ENCODE measurements around the gene POLR1E.

Gene POLR1E

GRCh38 chr9:37443566-37443965 lies 42.2 kb upstream of the POLR1E start:
- no peak for TF ChIP-seq CTCF (IDR thresholded peaks at IDR 0.05)

DNA sequence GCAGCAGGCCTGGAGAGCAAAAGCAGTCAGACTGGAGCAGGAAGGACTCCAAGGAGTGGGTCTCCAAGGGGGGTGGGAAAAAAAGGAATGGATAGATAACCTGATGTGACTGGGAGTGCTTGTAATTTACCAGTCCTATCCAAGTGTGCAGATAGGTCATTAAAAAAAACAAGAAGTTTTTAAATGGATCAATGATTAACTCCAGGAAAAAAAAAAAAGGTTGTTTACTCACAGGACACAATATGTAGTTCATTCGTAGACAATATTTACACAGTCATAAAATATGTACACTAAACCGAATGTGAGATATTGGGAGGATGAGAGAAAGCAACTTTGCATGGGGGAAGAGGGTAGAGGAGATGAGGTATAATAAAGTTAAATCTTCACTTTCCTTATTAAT lies 40.9 kb upstream of the POLR1E start:
- TF ChIP-seq CTCF (IDR thresholded peaks at IDR 0.05): no peak

- no peak for TF ChIP-seq CTCF (IDR thresholded peaks at IDR 0.05)
Measured at GRCh38 chr9:37445832-37446231, 39.9 kb upstream of the POLR1E start.

DNA sequence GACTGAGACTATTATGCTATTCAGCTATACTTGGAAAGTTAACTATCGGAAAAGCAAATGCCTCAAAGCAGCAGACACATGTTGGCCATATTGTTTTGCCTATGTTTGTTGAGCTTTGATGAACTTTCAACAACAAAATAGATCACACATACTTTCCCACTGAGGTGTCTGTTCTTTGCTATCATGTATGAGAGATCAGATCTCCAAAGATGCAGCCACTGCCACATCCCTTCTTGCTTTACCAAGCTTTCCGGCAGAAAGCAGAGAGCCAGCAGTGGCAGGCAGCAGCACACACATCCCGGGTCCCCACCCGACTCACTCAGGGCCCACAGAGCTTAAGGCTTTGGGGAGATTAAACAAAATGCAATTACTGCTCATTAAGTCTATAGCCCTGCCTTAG lies 39.3 kb upstream of the POLR1E start:
- TF ChIP-seq CTCF (IDR thresholded peaks at IDR 0.05): no peak

DNA sequence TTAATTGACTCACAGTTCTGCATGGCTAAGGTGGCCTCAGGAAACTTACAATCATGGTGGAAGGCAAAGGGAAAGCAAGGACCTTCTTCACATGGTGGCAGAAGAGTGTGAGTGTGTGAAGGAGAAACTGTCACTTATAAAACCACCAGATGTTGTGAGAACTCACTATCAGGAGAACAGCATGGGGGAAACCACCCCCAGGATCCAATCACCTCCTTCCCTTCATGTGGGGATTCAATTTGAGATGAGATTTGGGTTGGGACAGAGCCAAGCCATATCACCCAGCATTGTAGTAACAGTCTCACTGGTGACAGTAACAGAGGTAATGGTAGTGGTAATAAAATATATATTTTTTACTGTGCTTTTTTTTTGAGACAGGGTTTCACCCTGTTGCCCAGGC lies 38.6 kb upstream of the POLR1E start:
- TF ChIP-seq CTCF (IDR thresholded peaks at IDR 0.05): no peak

GRCh38 chr9:37449862-37450632 lies 35.7 kb upstream of the POLR1E start:
- TF ChIP-seq CTCF (IDR thresholded peaks at IDR 0.05): no peak

GRCh38 chr9:37451628-37452027 lies 34.1 kb upstream of the POLR1E start:
- TF ChIP-seq CTCF (IDR thresholded peaks at IDR 0.05): no peak

DNA sequence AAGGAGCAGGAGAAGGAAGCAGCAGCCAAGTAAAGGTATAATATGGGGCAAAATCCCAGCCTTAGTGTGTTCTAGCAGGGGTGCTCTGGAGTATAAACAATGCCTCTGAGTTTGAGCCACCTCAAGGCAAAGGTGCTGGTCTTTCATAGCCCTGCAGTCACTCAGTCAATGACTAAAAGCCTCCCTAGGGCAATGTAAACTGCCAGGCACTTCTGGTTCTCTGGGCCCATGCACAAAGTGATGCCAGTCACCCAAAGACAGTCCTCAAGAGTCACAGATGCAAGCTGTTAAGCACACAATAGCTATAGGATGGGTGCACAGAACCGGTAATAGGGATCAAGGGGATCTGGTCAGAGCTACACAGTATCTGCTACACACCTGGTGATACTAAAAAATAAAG lies 33.1 kb upstream of the POLR1E start:
- no peak for TF ChIP-seq CTCF (IDR thresholded peaks at IDR 0.05)

Data from LNCAP (cell line).